Neural crest cell (in vitro differentiated cells): ENCODE data around the gene VPREB3. TPM values are rescaled to one million over a fixed set of nuclear protein-coding genes. Genes with fewer than 3 reads are reported as not detected.

ENCODE experiments used
- DNase-seq: peaks from one replicate; pipeline ENCODE4 v3.0.0; 2021; ENCODE audit warnings: low read depth, mixed read lengths, low spot score
- H3K27ac Mint-ChIP-seq: one replicate; pipeline ENCODE4 v1.8.0; 2021; ENCODE audit warnings: mild to moderate bottlenecking, mixed read lengths; ENCODE audit not compliant: unreplicated experiment
- H3K27me3 Mint-ChIP-seq: 2 replicates; pipeline ENCODE4 v1.8.0; 2021; ENCODE audit warnings: low read depth, mild to moderate bottlenecking, mixed read lengths
- H3K36me3 Mint-ChIP-seq: 2 replicates; pipeline ENCODE4 v1.8.0; 2021; ENCODE audit warnings: low read depth, mild to moderate bottlenecking, mixed read lengths
- H3K4me1 Mint-ChIP-seq: 2 replicates; pipeline ENCODE4 v1.8.0; 2021; ENCODE audit warnings: mixed read lengths
- H3K4me3 Mint-ChIP-seq: one replicate; pipeline ENCODE4 v1.8.0; 2021; ENCODE audit warnings: mild to moderate bottlenecking, mixed read lengths
- H3K9me3 Mint-ChIP-seq: 2 replicates; pipeline ENCODE4 v1.8.0; 2021; ENCODE audit warnings: mixed read lengths
- CTCF ChIP-seq: fragments of 200-600 bp; sonication (generic); conservative IDR thresholded peaks from 2 replicates; pipeline ENCODE4 v1.5.0; 2021; ENCODE audit warnings: antibody characterized with exemption, mild to moderate bottlenecking
- total RNA-seq: library from RNA; stranded (reverse); gene quantifications from 2 replicates; pipeline ENCODE4 v1.2.1, GENCODE V29; 2021

Gene VPREB3
- total RNA-seq, 1 donor from 2014 or later: not detected

- Mint-ChIP-seq H3K27me3 (no peaks in the 10 kb centered on the region), H3K36me3 (peaks cover 5% of the 10 kb centered on the region), H3K4me1 (peaks cover 31% of the 10 kb centered on the region), H3K27ac (no peak overlapping the region), H3K4me3 (peak overlapping the region; percentile 96), H3K9me3 (no peaks in the 10 kb centered on the region)
- TF ChIP-seq CTCF: peak; percentile 14
- no peak for DNase-seq
Observed at GRCh38 chr22:23789638-23790037, 35.4 kb upstream of the VPREB3 start.

GRCh38 chr22:23789121-23789520 lies 34.9 kb upstream of the VPREB3 start:
- DNase-seq: no peak
- peak overlapping the region; percentile 96 for H3K4me3 Mint-ChIP-seq
- no peak overlapping the region for H3K27ac Mint-ChIP-seq

GRCh38 chr22:23787910-23788309 lies 33.7 kb upstream of the VPREB3 start:
- Mint-ChIP-seq H3K4me1 (peaks cover 31% of the 10 kb centered on the region), H3K9me3 (no peaks in the 10 kb centered on the region), H3K27ac (peak overlapping the region; percentile 90), H3K36me3 (no peaks in the 10 kb centered on the region), H3K27me3 (no peaks in the 10 kb centered on the region), H3K4me3 (peak overlapping the region; percentile 96)
- TF ChIP-seq CTCF: no peak
- no peak for DNase-seq

More at GRCh38 chr22:23789121-23789520, 34.9 kb upstream of the VPREB3 start:
- Mint-ChIP-seq H3K4me1 (peaks cover 31% of the 10 kb centered on the region), H3K36me3 (peaks cover 5% of the 10 kb centered on the region), H3K27me3 (no peaks in the 10 kb centered on the region), H3K9me3 (no peaks in the 10 kb centered on the region)
- TF ChIP-seq CTCF: no peak

DNA sequence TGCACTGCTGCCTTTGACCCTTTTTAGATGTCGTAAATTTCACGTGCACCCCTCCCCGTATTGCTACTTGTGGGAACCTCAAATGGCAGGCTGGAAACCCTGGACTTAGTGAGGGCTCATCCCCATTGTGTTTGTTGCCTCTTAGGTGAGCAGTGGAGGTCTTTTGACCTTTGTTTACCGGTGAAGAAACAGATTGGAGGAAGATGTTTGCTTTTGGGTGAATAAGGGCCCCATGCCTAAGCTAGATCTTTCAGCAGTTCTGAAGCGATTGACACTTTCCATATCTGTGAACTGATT lies 33.3 kb upstream of the VPREB3 start:
- Mint-ChIP-seq H3K27me3 (no peaks in the 10 kb centered on the region), H3K4me1 (peaks cover 31% of the 10 kb centered on the region), H3K36me3 (no peaks in the 10 kb centered on the region), H3K4me3 (peak overlapping the region; percentile 96), H3K9me3 (no peaks in the 10 kb centered on the region), H3K27ac (peak overlapping the region; percentile 90)
- TF ChIP-seq CTCF: no peak
- no peak for DNase-seq

DNA sequence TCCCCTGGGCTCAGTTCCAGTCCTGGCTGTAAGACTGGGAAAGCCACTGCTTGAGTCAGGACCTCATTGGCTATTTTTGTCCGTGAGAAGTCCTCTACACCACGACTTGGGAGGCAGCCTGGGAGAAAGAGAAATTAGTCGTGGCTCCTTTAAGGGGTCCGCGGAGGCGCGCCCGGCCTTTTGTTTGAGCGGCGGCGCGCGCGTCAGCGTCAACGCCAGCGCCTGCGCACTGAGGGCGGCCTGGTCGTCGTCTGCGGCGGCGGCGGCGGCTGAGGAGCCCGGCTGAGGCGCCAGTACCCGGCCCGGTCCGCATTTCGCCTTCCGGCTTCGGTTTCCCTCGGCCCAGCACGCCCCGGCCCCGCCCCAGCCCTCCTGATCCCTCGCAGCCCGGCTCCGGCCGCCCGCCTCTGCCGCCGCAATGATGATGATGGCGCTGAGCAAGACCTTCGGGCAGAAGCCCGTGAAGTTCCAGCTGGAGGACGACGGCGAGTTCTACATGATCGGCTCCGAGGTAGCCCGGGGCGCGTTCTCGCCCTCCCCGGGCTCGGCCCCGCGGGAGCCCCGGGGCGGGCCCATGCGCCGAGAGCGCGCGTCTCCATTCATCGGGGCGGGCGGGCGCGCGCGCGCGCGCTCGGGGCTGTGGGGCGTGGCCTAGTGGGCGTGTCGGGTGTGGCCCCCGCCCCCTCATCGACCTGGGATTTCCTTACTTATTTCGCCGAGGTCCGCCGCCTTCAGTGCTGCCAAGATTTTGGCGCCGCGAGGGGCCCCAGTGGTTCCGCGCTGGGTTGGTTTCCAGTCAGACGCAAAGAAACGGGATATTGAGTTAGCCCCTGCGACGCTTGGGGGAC lies 32.8 kb upstream of the VPREB3 start, which contains the start of gene SMARCB1:
Gene SMARCB1 (plus strand): TSS at position 215 of the 848 bp plus-strand sequence. CDS start 204 bp downstream, at position 419.
- TF ChIP-seq CTCF: no peak
- Mint-ChIP-seq H3K36me3 (no peaks in the 10 kb centered on the region), H3K27ac (peak within 1 kb of the TSS; percentile 96), H3K4me3 (peak within 1 kb of the TSS; percentile 96), H3K27me3 (no peaks in the 10 kb centered on the region), H3K4me1 (peaks cover 31% of the 10 kb centered on the region), H3K9me3 (no peaks in the 10 kb centered on the region)
- peak; percentile 80 for DNase-seq
